HG03095 (cell line): ENCODE data around the gene ZXDC.

Experiments used
- ATAC-seq: cut with Tn5 transposase; IDR thresholded peaks from one replicate; pipeline ENCODE4 v1.9.1; 2021; ENCODE audit warnings: moderate library complexity; ENCODE audit not compliant: unreplicated experiment

ZXDC gene

GRCh38 chr3:126476166-126477060 is 722 bp upstream of the ZXDC start:
- ATAC-seq: peak; percentile 12

GRCh38 chr3:126474498-126475412 is 936 bp downstream of the ZXDC start:
- peak; percentile 14 for ATAC-seq

- ATAC-seq: no peak
These were observed 2.2 kb downstream of the ZXDC start for GRCh38 chr3:126473292-126474168.

- no peak for ATAC-seq
These were observed 3.2 kb downstream of the ZXDC start for GRCh38 chr3:126472277-126473006.

GRCh38 chr3:126469479-126469878 is 6.2 kb downstream of the ZXDC start:
- ATAC-seq: no peak

- ATAC-seq: no peak
These were observed 7.4 kb downstream of the ZXDC start for GRCh38 chr3:126468028-126468891.

GRCh38 chr3:126467611-126467955 is 8.1 kb downstream of the ZXDC start:
- ATAC-seq: no peak

GRCh38 chr3:126466886-126467610 is 8.6 kb downstream of the ZXDC start:
- ATAC-seq: no peak

GRCh38 chr3:126465928-126466544 is 9.7 kb downstream of the ZXDC start:
- ATAC-seq: no peak

- ATAC-seq: no peak
These were observed 10.7 kb downstream of the ZXDC start for GRCh38 chr3:126464997-126465396.

- no peak for ATAC-seq
These were observed 11.2 kb downstream of the ZXDC start for GRCh38 chr3:126464494-126464893.

- no peak for ATAC-seq
These were observed 11.6 kb downstream of the ZXDC start for GRCh38 chr3:126464093-126464492.

- no peak for ATAC-seq
These were observed 12.2 kb downstream of the ZXDC start for GRCh38 chr3:126463521-126463920.

GRCh38 chr3:126461450-126462070 is 14.1 kb downstream of the ZXDC start:
- no peak for ATAC-seq

- no peak for ATAC-seq
These were observed 15.3 kb downstream of the ZXDC start for GRCh38 chr3:126460381-126460780.

GRCh38 chr3:126459763-126460127 is 15.9 kb downstream of the ZXDC start:
- no peak for ATAC-seq

GRCh38 chr3:126459111-126459762 is 16.5 kb downstream of the ZXDC start:
- no peak for ATAC-seq
